COLO829 (cell line): ENCODE measurements around the gene UBTD1.
"Not testable (repeated sequence)": the region's sequence is repeated elsewhere in the genome, so short reads cannot be mapped to it uniquely, and the experiment has no call there.

Experiments
- DNase-seq: peaks from one replicate; pipeline ENCODE4 v3.0.0; 2012; ENCODE audit warnings: low spot score

Gene UBTD1

DNA sequence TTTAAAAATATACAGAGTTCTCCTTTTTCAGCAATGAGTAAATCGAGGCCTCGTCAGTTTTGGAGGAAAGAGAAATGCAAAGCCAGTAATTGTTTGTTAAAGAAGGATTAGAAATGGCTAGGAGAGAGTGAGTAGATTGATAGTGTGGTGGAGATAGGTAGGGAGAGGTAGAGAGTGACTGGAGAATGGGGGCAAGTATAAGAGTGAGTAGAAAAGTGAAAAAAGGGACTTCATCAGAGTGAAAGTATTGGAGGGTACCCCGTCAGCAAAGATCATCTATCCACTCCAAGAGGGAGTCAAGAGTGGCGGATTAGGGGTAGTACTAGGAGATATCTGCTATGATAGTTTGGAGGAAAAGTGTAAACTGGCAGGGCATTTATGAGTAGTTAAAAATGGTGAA is 64.6 kb downstream of the UBTD1 start:
- DNase-seq, result no peak

DNA sequence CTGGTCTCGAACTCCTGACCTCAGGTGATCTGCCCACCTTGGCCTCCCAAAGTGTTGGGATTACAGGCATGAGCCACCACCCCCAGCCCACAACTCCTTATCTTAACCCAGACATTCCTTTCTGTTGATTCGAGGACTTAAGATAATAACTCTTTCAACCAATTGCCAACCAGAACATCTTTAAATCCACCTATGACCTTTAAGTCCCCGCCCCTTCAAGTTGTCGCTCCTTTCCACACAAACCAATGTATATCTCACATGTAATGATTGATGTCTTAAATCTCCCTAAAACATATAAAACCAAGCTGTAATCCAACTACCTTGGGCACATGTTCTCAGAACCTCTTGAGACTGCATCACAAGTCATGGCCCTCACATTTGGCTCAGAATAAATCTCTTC is 66.1 kb downstream of the UBTD1 start:
- no peak for DNase-seq

DNA sequence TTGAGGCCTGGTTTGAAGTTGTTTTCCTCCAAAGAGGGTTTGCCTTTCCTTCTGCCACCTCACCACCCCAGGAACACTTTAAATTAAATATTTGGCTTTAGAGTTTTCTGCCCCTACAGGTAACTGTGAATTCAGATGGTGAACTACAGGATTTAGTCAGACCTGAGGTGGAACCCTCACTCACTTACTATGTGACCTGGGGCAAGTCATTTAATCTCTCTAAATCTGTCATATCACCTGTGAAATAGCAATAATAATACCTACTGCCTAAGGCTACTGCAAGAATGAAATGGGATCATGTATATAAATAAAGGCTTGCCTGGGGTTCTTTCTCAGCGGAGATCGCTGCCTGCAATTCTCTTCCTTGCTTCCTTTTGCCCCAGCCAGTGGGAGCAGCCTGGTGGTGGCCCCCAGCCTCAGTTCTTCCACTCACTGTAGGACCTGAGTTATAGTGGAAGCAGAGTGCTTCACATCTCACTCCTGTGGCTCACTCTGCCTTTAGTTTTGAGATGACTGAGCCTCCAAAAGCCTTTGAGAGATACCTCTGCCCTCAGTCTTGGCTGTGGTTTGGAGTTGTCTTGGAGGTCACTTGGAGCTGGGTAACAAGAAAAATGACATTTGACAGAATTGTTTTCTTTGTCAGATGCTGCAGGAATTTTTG is 67.7 kb downstream of the UBTD1 start:
- DNase-seq, result no peak

DNA sequence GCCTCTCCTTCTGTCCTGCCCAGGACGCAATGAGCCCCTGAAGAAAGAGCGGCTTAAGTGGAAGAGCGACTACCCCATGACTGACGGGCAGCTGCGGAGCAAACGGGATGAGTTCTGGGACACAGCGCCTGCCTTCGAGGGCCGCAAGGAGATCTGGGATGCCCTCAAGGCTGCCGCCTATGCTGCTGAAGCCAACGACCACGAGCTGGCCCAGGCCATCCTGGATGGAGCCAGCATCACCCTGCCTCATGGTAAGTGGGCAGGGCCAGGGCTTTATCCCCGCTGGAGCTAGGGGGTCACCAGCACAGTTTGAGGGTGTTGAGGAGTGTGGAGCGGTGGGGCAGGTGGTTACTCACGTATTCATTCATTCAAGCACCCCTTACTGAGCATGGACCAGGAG is 69.2 kb downstream of the UBTD1 start:
- DNase-seq, result no peak

DNA sequence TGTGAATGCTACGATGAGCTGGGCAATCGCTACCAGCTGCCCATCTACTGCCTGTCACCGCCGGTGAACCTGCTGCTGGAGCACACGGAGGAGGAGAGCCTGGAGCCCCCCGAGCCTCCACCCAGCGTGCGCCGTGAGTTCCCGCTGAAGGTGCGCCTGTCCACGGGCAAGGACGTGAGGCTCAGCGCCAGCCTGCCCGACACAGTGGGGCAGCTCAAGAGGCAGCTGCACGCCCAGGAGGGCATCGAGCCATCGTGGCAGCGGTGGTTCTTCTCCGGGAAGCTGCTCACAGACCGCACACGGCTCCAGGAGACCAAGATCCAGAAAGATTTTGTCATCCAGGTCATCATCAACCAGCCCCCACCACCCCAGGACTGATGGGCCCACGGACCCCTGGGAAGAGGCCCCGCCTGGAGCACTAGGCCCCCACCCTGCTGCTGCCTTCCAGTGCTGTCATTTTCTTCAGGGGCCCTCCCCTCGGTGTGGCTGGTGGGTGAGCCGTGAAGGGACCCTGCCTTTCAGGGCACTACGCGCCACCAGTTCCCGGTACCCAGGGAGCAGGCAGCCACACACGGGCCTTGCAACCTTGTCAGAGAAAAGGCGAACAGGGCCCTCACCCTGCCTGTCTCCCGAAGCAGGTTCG is 71.5 kb downstream of the UBTD1 start:
- DNase-seq, result no peak

DNA sequence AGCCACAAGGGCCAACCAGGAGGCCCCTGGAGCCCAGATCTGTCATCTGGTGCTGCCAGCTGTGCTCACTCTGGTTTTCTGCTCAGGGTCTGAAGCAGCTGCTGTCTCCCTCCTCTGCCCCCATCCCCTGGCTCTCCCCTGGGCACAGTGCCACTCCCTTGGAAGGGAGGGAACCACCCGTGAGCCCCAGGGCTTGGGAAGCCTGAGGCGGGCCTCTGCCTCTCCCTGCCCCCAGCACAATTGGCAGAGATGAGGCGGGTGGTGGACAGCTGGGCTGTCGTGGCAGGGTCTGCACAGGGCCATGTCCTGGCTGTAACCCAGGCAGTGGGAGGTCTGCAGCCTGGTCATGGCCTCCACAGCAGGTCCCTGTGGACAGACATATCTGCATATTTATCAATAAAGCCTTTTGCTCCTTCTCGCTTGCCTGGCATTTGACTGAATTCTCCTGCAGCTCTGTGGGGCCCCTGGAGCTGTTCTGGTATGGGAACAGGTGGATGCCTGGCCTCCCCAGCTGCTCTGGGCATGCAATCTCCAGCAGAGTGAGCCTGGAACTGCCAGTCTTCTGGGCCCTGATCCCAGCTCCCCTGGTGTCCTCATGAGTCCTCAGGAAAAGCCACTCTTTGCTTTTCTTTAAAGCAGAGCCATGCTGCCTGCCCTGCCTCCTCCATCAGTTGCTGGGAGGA is 72.2 kb downstream of the UBTD1 start:
- DNase-seq, result no peak

DNA sequence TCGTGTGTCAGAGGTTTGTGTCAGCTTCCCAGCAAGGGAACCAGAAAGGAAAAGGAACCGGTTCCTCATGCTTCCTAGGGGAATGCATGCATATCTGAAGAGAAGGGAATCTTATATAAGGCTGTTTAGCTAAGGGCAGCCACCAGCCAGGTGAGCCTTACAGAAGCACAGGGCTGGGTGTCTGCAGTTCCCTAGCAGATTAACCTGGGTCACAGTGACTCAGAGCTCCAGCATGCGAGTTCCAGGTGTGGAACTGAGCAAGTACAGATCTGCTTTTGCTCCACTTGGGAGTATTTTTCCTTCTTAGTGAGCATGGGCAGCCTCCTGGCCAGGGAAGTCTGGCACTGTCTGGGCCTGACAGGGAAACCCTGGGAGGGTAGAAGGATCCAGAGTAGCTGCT is 72.9 kb downstream of the UBTD1 start:
- DNase-seq, result no peak

DNA sequence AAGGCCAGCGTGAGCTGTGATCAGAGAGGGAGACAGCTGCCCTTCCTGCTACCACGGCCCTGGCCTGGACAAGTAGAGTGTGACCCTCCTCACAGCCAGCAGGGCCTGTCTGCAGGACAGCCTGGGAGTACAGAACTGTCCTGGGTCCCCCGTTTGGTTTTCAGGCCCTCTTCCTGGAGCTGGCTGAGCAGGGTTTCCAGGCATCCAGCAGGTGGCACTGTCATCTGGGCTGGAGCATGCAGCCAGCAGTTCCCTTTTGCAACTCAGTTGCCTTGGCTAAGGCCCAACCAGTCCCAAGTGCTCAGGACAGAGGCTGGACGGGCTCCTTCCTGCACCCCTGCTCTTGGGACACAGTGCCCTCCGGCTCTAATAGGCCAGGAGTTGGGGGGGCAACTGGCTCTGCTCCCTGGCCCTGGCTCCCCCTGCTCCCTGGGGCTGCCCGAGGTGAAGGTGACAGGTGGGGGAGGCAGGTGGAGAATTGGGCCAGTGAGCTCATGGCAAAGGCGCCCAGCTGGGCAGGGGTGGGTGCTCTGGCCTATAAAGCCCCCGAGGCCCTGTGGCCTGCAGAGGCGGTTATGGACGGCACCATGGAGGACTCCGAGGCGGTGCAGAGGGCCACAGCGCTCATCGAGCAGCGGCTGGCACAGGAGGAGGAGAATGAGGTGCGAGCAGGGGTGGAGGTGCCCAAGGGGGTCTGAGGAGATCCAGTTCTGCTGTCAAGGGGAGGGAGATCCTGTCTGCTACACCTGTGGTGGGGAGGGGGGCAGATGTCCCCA is 73.7 kb downstream of the UBTD1 start, which contains the start of gene ANKRD2:
ANKRD2 (plus strand) TSS at position 566 of the 776 bp plus-strand sequence; CDS start at position 576, 10 bp downstream.
- peak; percentile 34 for DNase-seq

DNA sequence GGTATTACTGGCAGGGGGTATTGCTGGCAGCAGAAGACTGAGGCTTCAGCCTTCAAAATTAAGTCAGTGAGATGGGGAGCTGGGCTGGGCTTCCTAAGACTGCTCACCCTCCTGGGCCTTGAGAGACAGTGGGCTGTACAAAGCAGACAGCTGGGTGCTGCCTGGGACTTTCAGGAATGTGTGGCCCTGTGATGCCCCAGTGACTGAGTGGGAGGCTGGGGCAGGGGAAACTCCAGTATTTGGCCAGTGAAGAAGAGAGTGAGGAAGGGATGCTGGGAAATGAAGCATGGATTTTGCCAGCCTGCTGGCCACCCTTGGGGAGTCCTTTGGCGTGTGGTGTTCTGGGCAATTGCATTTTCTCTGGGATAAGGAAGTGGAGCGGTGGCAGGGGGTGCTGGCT is 74.3 kb downstream of the UBTD1 start:
- no peak for DNase-seq

DNA sequence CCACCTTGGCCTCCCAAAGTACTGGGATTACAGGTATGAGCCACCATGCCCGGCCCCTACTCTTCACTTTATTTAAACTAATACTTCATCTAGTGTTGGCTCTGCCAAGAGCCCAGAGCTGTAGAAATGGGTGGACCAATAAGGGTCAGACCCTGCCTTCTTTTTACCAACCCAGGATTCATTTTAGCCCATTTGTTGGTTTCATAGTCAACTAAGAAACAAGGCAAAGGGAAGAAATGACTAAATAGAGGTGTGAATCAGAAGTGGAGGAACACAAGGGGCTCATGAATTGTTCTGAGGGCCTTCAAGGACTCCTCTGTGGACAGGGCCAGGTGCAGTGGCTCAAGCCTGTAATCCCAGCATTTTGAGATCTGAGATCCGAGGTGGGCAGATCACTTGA is 74.9 kb downstream of the UBTD1 start:
- no peak for DNase-seq

DNA sequence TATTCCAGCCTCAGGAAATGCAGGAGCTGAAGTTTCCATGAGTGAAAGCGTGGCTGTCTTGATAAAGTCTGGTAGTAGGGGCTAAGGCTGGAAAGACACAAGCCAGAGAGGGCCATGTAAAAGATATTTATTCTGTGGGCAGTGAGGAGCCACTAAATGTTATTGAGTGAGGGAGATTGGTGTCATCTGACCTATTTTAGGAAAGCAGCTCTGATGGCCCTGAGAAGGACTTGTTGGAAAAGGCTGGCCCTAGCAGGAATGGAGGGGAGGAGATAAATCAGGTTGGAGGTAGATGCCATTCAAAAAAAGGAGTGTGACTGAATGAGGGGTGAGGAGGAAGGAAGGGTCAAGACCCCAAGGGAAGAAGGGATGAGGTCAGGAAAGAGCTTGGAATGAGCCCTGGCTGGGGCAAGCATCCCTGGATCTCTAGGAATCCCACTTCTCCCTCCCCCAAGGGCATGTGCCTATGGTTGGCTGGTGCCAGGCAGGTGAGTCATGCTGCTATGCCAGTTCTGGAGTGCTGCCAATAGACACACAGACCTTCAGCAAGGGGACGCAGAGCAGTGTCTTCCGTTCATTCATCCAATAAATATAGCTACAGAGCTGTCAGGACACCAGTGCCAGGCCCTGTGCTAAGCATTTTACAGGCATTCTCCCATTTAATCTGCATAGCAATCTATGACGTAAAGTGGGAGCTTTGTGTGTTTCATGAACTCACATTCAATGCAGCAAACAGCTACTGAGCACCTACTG is 75.8 kb downstream of the UBTD1 start:
- peak; percentile 91 for DNase-seq

DNA sequence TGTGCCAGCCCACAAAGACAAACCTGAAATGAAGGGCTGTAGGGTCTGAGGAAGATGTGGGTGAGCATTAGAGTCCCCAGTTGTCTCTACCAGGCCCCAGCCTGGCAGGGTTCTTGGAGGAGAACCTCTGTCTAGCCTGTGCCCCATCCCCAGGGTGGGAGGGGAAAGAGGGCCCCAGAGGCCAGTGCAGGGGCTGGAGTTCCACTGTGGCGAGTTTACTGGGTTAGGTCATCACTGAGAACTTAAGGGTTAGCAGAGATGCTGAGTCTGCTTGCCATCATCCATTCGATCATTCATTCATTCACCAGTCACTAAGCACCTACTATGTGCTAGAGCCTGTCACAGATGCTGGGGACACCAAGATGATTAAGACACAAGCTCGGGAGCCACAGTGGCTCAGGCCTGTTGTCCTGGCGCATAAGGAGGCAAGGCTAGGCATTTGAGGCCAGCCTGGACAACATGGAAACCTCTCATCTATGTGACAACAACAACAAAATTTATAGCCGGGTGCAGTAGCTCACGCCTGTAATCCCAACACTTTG is 76.5 kb downstream of the UBTD1 start:
- DNase-seq, result no peak

DNA sequence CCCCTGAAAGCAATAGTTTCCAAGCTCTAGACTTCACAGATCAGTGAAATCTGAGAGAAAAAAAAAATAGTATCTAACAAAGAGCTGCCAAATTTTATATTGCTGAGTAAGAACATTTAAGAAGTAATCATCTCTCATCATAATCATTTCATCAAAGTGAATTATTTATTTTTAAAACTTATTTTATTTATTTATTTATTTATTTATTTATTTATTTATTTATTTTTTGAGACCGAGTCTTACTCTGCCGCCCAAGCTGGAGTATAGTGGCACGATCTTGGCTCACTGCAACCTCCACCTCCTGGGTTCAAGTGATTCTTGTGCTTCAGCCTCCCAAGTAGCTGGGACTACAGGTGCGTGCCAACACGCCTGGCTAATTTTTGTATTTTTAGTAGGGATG is 77.8 kb downstream of the UBTD1 start:
- not testable (repeated sequence) for DNase-seq

DNA sequence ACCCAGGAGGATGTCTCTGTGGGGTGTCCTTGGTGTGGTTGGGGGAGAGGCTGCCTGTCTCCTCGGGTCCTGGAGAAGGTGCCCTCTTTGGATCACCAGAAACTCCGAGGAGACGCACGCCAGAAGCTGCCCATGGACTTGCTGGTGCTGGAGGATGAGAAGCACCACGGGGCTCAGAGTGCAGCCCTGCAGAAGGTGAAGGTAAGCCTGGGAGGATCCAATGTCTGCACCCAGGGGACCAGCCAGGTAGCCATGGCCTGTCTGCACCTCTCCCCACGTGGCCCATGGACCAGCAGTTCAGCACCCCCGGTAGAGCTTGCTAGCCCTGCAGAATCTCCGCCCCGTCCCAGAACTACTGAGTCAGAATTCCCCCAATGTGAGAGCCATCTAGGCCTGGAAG is 79.0 kb downstream of the UBTD1 start:
- no peak for DNase-seq

DNA sequence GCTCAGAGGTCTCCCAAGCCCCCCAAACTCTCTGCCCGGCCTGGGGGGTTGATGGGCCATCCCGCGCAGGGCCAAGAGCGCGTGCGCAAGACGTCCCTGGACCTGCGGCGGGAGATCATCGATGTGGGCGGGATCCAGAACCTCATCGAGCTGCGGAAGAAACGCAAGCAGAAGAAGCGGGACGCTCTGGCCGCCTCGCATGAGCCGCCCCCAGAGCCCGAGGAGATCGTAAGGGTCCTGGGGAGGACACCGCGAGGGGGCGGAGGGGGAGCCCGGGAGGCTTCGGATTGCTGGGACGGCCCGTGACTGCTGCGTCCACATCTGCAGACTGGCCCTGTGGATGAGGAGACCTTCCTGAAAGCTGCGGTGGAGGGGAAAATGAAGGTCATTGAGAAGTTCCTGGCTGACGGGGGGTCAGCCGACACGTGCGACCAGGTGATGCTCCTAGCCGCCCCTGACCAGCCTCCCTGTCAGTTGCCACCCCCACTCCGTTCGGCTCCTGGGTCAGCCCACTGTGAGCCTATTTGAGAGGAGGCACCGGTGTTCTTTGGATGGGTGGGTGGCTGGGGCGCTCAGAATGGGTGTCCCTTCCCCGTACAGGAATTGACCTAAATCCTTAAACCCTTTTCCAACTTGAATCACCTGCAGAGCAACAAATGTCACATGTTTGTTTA is 79.6 kb downstream of the UBTD1 start:
- DNase-seq, result no peak

DNA sequence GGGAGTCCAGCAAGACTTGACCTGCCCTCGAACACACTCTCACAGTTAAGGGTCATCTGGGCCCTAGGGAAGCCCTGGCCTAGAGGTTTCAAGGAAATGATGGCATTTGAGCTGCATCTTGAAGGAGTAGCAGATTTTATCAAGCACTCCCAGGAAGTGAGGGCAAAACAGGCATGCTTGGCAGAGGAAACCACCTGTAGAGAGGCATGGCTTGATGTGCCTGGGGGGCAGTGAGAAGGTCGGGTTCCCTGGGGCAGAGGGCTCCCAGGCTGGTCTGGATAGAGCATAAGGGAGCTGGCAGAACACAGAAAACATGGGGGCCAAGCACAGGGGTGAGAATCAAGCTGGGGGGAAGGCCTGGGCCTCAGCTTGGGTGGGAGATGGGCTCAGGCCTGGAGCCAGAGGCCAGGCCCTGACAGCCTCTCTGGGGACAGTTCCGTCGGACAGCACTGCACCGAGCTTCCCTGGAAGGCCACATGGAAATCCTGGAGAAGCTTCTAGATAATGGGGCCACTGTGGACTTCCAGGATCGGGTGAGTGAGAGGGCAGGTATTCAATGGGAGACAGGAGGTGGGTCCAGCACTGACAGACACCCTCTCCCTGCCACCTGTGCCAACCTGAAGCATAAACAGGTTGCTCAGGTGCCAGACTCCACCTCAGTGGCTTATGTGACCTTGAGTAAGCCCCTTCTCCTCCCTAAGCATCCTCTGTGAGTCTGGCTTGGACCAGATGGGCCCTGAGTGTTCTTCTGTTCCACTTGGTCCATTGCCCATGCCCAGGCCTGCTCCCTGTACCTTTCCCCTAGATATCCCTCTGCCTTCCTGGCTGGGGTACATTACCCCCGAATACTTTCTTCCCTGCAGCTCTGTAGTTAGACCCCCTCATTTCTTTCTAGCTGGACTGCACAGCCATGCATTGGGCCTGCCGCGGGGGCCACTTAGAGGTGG is 82.0 kb downstream of the UBTD1 start:
- no peak for DNase-seq

DNA sequence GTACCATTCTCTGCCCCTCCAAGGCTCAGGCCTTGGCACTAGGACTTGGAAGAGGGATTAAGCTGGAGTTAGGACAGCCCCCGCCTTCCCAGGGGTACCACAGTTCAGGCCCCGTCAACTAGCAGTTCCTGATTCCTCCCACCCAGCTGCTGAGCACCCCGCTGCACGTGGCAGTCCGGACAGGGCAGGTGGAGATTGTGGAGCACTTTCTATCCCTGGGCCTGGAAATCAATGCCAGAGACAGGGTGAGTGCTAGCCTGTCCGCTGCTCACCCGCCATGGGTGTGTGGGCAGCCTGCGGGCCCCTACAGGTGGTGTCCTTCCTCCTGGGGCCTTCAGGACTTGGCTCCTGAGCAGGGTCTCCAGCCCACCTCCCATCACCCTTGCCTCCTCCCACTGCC is 83.4 kb downstream of the UBTD1 start:
- no peak for DNase-seq

DNA sequence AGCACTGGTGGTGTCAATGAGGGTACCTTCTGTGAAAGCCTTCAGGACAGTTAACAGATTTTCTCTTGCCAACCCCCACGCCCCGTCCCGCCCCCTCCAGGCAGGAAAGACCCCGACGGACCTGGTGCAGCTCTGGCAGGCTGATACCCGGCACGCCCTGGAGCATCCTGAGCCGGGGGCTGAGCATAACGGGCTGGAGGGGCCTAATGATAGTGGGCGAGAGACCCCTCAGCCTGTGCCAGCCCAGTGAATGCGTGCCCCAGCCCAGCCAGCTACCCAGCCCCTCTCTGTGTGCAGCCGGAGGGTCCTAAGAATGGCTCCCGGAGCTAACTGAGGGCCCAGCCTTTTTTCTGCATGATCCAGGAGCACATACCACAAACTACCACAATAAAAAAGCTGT is 84.8 kb downstream of the UBTD1 start:
- DNase-seq, result no peak

DNA sequence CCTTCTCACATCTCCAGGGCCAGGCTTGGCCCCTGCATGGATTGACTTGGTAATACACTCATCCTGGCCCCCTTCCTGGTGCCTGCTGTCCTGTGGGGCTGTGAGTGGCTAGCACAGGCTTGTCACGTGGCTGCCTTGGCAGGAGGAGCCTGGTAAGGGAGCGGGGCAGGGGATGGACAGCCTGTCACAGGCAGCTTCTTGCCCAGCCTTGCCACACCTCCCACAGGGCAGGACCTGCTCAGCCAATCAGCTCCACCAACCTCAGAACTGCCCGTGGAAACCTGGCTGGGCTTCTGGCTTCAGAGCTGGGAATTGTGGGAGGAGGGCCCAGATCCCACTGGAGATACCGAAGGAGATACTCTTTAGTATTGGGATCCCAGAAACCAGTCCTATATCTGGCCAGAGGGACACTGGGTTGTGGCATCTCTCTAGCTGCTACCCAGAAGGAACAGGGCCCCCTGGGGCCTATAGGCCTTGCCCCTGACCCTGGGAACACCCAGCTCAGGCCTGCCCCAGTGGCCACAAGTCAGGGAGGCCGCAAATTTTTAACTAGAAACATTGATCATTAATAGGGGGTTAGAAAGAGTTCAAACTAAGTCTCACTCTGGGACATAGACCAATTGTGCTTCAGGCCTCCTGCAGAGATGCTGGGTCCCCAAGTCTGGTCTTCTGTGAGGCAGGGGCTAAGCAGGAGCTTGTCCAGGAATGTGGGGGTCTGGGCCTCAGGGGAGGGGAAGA is 85.5 kb downstream of the UBTD1 start, which contains the start of gene HOGA1:
HOGA1 (plus strand) TSS at position 330 of the 738 bp plus-strand sequence; CDS start at position 645, 315 bp downstream.
- peak; percentile 43 for DNase-seq
